ENCODE results near the gene ENO4. TPM values are rescaled to one million over a fixed set of nuclear protein-coding genes. Genes with fewer than 3 reads are reported as not detected.

The ENO4 gene
- total and polyA plus RNA-seq, 2 donors from 2014 or later, result 0.52 to 1.2 TPM

DNA sequence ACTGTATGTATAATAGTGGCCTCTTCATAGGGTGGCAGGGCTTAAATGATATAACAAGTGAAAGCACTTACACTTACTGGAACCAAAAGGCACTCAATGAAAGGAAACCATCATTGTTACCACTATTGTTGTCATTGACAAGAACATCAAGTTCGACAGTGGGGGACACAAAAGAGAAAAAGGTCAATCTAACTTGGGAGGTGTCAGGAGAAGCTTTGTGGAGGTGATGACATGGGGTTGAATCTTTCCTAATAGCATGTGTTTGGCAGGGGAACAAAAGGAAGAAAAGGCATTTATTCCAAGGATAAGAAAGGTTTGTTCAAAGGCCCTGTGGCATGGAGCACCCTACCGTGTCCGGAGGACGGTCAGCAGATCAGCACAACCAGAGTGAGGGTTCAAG is 18.2 kb upstream of the ENO4 start:
- no peak overlapping the region for H3K27ac ChIP-seq (ENCODE audit: low read depth in 2 of 2, low read length in 2 of 2)
- no peak overlapping the region for H3K9ac ChIP-seq (ENCODE audit: low read length in 3 of 3)
- TF ChIP-seq, protein P1, sequence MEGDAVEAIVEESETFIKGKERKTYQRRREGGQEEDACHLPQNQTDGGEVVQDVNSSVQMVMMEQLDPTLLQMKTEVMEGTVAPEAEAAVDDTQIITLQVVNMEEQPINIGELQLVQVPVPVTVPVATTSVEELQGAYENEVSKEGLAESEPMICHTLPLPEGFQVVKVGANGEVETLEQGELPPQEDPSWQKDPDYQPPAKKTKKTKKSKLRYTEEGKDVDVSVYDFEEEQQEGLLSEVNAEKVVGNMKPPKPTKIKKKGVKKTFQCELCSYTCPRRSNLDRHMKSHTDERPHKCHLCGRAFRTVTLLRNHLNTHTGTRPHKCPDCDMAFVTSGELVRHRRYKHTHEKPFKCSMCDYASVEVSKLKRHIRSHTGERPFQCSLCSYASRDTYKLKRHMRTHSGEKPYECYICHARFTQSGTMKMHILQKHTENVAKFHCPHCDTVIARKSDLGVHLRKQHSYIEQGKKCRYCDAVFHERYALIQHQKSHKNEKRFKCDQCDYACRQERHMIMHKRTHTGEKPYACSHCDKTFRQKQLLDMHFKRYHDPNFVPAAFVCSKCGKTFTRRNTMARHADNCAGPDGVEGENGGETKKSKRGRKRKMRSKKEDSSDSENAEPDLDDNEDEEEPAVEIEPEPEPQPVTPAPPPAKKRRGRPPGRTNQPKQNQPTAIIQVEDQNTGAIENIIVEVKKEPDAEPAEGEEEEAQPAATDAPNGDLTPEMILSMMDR (IDR thresholded peaks at IDR 0.05; ENCODE audit: borderline replicate concordance, extremely low read depth, insufficient read depth), result no peak
- intact Hi-C loops (cut with DNase I), result no loop called here
- H3K4me3 ChIP-seq (ENCODE audit: low read length in 3 of 3), result no peak overlapping the region
- DNase-seq (no peak), FAIRE-seq (no peak)
- no peaks in the 10 kb centered on the region for H3K4me1 ChIP-seq (ENCODE audit: control insufficient read depth in 2 of 3, insufficient read depth in 2 of 3, low read depth in 1 of 3, low read length in 3 of 3)
- H3K9me3 ChIP-seq (ENCODE audit: control insufficient read depth in 2 of 3, insufficient read depth in 1 of 3, low read length in 3 of 3), result no peaks in the 10 kb centered on the region
- H3K27me3 ChIP-seq (ENCODE audit: control insufficient read depth, insufficient read depth, low read length), result no peaks in the 10 kb centered on the region
- H3K36me3 ChIP-seq (ENCODE audit: control insufficient read depth in 2 of 3, insufficient read depth in 3 of 3, low read length in 3 of 3), result peaks cover 0 to 6% (median 0%) of the 10 kb centered on the region in 3 donors

DNA sequence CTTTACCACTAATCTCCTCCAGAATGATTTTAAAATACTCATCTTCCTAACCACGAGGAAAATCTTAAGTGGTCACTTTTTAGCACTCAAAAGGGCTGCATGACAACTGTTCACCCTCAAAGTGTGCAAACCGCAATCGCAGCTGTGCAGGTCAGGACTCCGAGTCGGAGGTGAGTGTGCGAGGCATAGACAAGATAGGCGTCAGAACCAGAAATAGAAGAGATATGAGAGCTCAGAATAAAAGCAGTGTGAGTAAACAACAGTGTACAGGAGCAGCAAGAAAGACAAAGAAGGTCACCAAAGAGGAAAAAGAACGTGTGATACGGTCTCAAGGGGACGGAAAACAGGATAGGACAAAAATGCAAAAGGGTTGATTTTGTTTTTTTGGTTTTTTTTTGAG is 17.5 kb upstream of the ENO4 start:
- Histone ChIP-seq H3K27ac (ENCODE audit: low read depth in 2 of 2, low read length in 2 of 2) (no peak overlapping the region), H3K4me3 (ENCODE audit: low read length in 3 of 3) (no peak overlapping the region), H3K27me3 (ENCODE audit: control insufficient read depth, insufficient read depth, low read length) (no peaks in the 10 kb centered on the region), H3K9me3 (ENCODE audit: control insufficient read depth in 2 of 3, insufficient read depth in 1 of 3, low read length in 3 of 3) (no peaks in the 10 kb centered on the region), H3K4me1 (ENCODE audit: control insufficient read depth in 2 of 3, insufficient read depth in 2 of 3, low read depth in 1 of 3, low read length in 3 of 3) (no peaks in the 10 kb centered on the region), H3K36me3 (ENCODE audit: control insufficient read depth in 2 of 3, insufficient read depth in 3 of 3, low read length in 3 of 3) (peaks cover 0 to 6% (median 0%) of the 10 kb centered on the region in 3 donors), H3K9ac (ENCODE audit: low read length in 3 of 3) (no peak overlapping the region)
- TF ChIP-seq, protein P1 (IDR thresholded peaks at IDR 0.05; ENCODE audit: borderline replicate concordance, extremely low read depth, insufficient read depth), result no peak
- DNase-seq (no peak), FAIRE-seq (no peak)
- intact Hi-C loops (cut with DNase I), result no loop called here

DNA sequence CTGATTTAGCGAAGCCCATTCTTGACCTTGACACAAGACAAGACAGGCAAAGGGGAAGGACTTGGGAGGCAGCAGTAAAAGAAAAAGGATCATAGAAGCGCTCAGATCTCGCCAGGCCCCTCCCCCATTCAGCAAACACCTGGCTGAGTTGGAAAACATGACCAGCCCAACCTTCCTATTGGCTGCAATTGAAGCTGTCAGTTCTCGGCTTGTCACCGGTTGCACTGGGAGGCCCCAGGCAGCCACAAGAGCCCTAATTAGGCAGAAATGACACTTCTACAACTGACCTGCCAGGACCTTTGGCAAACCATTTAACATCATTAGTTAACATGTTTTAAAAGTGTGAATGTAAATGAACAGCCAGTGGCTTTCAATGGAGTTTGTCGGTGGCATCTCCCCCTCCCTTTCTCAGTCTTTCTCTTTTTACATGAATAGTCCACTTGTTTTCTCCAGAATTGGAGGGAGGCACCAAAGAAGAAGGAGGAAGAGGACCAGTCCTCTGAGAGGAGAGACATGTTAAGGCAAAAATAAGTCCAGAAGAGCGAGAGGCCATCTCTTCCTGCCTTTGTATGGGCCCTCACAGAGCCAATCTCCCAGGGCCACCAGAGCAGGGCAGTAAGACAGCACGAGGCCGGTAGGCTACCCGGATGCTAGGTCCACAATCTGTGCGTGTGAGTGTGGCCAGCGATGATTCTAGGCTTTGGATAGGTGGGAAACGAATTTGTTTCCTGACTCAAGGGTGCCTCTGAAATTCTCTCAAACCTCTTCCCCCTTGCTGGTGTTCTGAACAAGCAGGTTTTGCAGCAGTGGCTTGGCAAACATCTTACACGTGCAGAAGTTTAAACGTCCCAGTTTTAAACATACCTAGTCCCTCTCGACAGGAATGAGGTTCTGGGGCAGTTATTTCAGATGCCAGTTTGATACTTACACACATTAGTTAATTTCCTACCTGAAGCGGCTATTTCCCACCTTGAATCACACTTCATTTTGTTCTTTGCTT is 15.0 kb upstream of the ENO4 start:
- no peak overlapping the region for H3K4me3 ChIP-seq (ENCODE audit: low read length in 3 of 3)
- FAIRE-seq (no peak), DNase-seq (peak in 1 of 5 donors; percentile 15)
- no peaks in the 10 kb centered on the region for H3K9me3 ChIP-seq (ENCODE audit: control insufficient read depth in 2 of 3, insufficient read depth in 1 of 3, low read length in 3 of 3)
- TF ChIP-seq, protein P1 (IDR thresholded peaks at IDR 0.05; ENCODE audit: borderline replicate concordance, extremely low read depth, insufficient read depth), result no peak
- H3K4me1 ChIP-seq (ENCODE audit: control insufficient read depth in 2 of 3, insufficient read depth in 2 of 3, low read depth in 1 of 3, low read length in 3 of 3), result no peaks in the 10 kb centered on the region
- H3K27me3 ChIP-seq (ENCODE audit: control insufficient read depth, insufficient read depth, low read length), result no peaks in the 10 kb centered on the region
- intact Hi-C loops (cut with DNase I), result no loop called here
- no peak overlapping the region for H3K27ac ChIP-seq (ENCODE audit: low read depth in 2 of 2, low read length in 2 of 2)
- H3K9ac ChIP-seq (ENCODE audit: low read length in 3 of 3), result no peak overlapping the region
- H3K36me3 ChIP-seq (ENCODE audit: control insufficient read depth in 2 of 3, insufficient read depth in 3 of 3, low read length in 3 of 3), result peaks cover 0 to 6% (median 0%) of the 10 kb centered on the region in 3 donors

All from kidney (tissue), 14 donors.